NCI-H1436 treated with DMSO at 0.1 percent for 48 hours (cell line): ENCODE results near the gene LNP1.
"Not testable (repeated sequence)": the region's sequence is repeated elsewhere in the genome, so short reads cannot be mapped to it uniquely, and the experiment has no call there.

ENCODE experiments used
- DNase-seq: peaks from one replicate; lab custom pipeline; 2025; lab: John Stamatoyannopoulos, UW

LNP1 gene

DNA sequence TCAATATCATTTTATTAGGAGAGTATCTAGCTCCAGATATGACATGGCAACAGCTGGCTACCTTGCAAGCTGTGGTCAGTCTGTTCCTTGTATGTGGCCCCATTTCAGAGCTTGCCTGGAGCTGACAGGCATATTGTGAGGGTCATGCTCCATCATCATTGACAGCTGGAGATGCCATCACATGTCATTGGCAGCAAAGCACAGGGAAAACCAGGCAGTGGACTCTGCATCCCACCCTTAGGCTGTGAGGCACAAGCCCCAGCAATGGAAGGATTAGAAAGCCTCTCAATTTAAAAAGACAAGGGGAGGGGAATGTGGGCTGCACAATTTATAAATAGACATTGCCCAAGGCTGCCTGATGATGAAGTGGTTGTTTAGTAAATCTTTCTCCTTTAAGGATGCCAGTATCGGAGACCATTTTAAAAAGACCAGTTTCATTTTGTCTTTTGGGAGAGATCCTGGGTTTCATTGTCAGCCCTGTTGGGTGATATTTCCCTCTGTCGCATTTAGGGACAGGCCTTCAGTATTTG is 27.9 kb downstream of the LNP1 start:
- DNase-seq, result no peak

DNA sequence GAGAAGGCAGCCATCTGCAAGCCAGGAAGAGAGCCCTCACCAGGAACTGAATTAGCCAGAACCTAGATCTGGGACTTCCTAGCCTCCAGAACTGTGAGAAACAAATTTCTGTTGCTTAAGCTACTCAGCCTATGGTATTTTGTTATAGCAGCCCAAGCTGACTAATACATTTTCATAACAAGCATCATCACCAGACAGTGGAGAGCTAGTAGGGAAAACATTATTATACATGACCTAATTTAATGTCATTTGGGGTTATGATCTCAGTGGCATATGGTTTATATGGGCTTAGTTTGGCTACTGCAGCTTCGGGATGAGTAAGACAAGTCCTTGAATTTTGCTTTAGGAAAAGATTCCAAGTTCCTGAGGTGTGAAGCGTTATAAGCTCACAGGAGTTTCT is 35.6 kb downstream of the LNP1 start:
- no peak for DNase-seq

DNA sequence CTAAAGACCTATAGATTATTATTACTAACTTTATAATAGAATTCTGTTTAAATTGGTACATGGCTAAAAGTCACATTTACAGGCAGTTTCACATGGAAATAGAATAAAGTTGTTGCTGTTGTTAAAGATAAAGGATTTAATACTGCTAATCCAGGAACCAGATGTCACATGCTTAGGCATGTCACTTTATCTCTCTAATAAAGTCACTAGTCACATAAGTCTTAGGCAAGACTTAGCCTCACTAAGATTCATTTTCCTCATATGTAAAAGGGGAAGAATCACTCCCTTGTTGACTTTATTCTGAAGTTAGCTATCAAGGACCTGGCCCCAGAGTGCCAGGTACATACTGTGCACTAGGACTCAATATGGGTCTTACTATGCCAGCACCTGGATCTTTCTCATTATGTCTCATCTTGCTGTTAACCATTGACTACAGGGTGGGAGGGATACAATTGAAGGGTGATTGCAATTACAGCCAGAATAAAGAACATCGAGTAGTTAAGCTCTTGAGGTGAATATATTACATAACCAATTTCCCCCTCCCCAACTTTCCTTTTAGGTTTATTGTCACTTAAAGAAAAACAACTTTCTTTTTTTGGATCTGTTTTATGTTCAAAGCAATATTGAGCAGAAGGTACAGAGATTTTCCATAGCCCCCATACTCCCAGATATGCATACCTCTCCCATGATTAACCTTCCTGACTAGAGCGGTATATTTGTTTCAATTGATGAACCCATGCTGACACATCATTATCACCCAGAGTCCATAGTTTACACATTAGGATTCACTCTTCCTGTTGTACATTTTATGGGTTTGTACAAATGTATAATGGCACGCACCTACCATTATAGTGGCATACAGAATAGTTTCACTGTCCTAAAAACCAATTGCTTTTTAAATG is 36.6 kb downstream of the LNP1 start:
- DNase-seq, result no peak

DNA sequence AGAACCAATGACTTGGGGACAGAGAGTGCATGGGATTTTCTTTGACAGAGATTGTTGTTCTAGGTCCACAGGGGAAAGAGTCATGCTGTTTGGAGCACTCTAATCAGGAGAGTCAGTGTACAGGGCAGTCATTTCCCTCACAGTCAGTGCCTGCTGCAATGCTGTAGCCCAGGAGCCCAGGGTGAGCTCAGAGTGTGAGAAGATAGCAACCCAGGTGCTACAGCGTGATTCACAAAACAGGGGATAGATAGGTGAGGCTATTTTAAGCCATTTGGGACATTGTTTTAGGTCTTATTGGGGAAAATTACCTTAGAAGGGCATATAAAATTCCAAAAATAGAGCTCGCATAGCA is 37.3 kb downstream of the LNP1 start:
- DNase-seq, result no peak

DNA sequence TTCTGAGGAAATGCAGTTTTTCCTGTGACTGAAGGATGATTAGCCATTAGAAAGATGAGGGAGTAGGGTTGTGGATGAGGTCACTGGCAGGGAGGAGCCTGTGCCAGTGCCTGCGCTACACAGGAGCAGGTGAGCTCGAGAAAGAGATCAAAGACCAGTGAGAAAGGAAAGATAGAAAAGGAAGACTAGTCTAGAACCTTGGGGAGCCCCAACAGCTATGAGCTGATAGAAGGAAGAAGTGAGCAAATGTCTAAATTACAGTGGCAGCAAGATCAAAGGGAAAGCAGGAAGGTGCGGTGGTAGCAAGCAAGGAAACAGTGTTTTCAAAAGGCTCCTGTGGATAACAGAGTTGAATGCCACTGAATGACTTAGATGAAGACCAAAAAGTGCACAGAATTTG is 39.6 kb downstream of the LNP1 start:
- DNase-seq, result no peak

DNA sequence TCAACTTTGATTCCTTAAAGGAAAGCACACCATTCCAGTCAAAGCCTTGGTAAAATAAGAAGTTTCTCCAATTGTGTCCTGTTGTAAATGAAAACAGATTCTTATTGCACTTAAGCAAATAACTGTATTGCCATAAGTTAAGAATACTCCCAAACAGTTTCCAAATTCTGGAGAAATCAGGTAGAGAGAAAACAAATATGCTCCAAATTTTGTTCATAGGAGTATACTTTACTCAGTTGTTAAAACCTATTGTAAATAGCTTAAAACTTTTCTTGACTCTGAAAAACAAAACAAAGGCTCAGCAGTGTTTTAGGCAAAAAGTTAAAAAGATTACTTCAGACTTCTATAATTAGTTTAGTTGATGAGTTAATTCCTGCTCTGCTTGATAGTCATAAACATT is 42.4 kb downstream of the LNP1 start:
- DNase-seq, result no peak

DNA sequence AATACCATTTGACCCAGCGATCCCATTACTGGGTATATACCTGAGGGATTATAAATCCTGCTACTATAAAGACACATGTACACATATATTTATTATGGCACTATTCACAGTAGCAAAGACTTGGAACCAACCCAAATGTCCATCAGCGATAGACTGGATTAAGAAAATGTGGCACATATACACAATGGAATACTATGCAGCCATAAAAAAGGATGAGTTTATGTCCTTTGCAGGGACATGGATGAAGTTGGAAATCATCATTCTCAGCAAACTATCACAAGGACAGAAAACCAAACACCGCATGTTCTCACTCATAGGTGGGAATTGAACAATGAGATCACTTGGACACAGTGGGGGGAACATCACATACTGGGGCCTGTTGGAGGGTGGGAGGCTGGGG is 45.7 kb downstream of the LNP1 start:
- DNase-seq, result not testable (repeated sequence)

DNA sequence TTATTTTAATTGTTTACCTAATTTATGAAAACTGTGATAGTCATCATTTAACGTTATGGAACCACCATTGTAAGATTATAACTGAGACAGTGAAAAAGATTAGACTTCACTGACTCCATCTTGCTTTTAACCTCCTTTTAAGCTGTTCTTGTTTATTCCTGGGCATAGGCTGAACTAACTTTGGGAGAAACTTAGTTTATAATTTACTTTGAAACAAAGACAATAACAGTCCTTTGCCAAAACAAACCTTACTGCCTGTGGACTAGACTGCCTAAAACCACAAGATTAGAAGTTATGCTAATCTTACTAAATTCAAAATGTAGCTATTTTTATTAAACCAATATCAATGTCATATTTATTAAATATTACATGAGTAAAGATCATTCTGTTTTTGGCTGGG is 46.7 kb downstream of the LNP1 start:
- no peak for DNase-seq

DNA sequence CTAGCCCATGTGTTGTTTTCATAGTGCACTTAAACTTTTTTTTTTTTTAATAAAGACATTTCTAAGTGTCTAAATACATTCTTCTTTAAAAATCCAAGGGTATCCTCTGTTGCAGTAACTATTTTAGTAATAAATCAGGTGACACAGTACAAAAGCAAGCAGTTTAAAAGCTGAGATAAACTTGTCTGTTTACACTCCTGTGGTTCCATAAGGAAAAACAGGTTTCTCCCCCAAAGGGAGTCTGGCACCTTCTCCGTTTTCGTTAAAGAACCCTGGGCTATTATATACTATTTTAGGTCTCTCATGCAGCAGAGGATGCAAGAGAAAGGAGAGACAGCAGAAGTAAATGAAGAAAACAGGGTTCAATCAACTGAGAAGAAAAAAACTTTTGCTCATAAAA is 47.9 kb downstream of the LNP1 start:
- no peak for DNase-seq

DNA sequence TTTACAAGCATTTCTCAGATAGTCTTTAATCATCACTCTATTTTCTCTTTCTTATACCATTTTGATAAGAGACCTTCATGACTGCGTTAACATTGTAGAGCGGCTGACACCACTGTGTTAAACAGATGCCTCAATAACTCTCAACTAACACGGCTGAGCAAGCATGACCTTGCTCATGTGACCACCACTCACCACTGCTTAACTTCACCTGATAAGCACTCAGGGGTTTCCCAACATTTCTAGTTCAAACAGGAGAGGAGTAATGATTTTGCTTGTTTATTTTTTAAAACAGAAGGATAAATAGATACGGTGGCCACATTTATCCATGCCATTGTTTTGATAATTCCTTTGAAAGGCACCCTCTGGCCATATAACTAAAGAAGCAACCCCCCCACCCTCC is 53.3 kb downstream of the LNP1 start:
- no peak for DNase-seq

DNA sequence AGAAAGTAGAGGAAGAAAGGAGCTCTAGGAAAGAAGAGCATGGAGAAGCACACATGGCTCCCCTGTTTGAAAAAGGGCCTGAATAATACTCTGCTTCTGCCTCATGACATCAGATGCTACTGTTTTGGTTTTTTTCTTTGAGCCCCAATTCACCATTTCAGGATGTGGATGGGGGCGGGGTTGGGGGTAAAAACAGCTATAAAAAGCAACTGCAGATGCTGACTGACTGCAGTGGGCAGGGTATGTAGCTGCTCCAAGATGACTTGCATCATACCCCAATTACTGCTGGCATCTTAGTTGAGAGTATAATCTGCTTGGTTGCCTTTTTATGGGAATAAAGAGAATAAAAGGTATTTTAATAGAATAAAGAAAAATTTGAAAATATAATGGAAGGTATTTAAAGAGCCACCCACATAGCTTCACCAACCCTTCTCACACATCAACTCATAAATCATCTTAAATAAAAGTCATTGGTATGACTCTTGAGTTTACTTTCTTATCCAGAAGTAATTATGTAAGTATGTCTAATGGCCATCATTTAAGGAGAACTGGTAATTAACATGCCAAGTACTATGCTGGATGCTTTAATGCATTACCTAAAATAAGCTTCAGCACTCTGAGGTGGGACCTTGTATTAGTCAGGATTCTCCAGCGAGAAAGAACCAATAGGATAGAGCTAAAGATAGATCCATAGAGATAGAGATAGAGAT is 54.7 kb downstream of the LNP1 start:
- no peak for DNase-seq

DNA sequence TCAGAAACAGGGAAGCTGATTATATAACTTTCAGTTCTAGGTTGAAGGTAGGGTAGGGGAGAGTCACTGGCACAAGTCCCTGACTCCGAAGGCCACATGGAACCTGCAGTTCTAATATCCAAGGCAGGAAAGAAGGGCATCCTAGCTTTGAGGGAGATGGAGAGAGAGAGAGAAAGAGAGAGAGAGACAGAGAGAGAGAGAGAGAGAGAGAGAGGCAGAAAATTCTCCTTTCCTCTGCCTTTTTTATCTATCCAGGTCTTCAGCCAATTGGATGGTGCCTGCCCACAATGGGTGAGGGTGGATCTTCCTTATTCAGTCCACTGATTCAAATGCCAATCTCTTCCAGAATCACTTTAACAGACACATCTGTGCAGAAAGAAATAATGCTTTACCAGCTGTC is 55.4 kb downstream of the LNP1 start:
- DNase-seq, result no peak

DNA sequence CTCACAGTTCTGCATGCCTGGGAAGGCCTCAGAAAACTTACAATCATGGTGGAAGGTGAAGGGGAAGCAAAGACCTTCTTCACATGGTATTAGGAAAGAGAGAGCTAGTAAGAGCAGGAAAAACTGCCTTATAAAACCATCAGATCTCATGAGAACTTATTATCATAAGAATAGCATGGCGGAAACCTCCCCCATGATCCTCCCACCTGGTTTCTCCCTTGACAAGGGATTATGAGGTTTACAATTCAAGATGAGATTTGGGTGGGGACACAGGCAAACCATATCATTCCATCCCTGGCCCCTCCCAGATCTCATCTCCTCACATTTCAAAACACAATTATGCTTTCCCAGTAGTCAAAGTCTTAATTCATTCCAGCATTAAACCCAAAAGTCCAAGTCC is 56.5 kb downstream of the LNP1 start:
- DNase-seq, result no peak

DNA sequence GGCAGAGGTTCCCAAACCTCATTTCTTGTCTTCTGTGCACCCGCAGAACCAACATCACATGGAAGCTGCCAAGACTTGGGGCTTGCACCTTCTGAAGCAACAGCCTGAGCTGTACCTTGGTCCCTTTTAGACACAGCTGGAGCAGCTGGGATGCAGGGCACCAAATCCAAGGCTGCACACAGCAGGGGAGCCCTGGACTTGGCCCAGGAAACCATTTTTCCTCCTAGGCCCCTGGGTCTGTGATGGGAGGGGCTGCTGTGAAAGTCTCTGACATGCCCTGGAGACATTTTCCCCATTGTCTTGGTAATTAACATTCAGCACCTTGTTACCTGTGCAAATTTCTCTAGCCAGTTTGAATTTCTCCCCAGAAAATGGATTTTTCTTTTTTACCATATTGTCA is 57.5 kb downstream of the LNP1 start:
- DNase-seq, result no peak

DNA sequence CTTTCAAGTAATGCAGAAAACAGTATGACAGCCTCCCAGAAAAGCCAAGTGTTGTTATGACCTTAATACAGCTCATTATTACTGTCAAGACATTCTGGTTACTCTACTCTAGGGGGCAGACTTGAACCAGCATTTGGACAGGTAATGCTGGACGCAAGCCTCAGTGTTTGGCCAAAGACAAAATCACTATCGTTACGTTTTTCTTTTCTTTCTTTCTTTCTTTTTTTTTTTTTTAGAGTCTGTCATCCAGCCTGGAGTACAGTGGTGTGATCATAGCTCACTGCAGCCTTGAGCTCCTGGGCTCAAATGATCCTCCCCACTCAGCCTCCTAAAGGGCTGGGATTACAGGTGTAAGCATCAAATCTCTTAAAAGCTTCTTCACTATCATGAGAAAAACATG is 61.7 kb downstream of the LNP1 start:
- DNase-seq, result no peak

DNA sequence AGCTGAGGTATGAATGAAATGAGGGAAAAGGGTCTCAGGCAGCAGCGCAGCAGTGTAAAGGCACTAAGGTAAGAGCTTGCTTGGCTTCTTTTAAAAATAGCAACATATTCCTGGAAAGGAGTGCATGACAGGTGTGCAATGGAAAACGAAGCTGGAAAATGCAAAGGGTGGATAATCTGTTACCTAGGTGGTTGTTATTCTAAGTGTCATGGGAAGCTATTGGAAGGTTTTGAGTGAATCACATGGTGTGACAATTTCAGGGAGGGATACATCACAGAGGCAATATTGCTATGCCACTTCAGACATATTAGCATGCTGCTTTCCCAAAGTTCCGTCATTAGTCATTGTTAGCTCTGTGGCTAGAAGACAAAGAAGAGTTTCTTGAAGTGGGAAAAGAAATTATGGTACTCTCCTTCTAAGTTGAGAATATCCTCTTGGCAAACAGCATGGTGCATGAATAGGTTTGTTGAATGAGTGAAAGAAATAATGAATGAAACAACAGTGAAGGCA is 62.4 kb downstream of the LNP1 start:
- no peak for DNase-seq

DNA sequence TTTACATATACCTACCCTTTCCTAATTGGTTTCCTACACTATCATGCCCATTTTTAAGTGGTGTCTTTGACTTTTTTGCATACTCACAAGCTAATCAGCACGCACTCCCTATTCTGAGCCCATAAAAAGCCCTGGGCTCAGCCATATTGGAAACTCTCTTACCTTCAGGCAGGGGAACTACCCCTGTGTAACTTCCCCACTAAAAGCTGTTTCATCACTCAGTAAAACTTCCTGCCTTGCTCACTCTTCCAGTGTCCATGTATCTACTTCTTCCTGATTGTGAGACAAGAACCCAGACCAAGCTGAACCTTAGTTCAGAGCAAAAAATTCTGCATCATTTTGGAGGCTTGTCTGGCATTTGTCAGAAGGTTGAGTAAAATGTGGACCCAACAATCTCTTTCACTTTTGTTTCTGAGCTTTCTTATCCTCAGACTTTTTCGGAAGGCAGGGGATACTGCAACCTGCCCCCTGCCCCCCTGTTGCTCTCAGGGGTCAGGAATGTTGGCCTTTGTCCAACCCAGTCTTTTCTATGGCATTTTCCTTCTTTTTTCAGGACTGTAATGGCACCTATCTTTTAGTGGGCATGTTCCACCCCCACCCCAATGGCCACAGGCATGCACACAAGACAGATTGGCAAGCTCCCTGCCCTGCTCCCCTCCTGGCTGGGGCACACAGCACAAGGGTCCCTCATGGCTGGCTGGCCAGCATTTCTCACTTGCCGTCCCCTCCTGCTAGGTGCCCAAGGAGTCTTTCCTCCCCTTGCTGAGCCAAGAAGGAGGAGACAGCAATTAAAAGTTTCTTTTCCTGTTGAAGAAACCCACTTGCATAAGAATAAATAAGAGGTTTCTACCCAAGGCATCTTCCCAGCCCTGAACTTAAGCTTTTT is 64.8 kb downstream of the LNP1 start:
- DNase-seq, result no peak

DNA sequence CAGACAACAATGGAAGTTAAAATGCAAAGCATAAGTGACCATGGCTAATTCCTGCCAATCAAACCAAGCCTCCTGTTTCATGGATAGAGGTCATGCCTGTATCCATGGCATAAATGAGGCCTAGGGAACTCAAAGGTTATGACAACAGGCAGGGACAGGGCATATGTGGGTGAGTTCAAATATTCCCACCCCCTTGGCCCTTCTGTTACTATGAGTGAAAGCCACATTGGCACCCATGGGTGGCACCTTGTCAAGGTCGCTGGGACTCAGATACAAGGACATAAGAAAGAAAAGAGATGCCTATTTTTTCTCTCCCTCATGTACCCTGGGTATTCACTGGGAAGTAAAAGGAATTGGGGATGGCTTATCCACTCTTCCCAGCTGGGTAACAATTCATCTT is 65.8 kb downstream of the LNP1 start:
- no peak for DNase-seq

DNA sequence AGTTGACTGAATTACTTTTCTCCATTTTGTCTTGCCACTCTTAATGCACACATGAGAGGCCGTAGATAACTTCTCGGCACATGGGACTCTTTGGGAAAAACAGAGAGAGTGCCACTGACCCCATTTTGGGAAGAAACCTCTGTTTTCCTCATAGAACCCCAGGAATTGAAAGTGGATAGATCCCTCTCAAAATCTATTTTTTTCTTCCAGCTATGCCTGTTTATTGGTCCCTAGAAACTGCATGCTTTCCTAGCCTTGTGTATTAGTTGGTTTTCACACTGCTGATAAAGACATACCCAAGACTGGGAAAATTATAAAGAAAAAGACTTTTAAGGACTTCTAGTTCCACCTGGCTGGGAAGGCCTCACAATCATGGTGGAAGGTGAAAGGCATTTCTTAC is 67.3 kb downstream of the LNP1 start:
- no peak for DNase-seq

DNA sequence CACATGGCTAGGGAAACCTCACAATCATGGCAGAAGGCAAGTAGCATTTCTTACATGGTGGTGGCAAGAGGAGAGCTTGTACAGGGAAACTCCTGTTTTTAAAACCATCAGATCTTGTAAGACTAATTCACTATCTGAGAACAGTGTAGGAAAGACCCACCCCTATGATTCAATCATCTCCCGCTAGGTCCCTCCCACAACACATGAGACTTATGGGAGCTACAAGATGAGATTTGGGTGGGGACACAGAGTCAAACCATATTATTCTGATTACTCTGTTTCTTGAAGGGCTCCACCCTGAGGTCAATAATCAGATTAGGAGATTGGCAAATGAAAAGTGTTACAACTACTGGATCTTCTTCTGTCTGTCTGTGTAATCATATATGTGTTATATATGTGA is 69.6 kb downstream of the LNP1 start:
- no peak for DNase-seq

DNA sequence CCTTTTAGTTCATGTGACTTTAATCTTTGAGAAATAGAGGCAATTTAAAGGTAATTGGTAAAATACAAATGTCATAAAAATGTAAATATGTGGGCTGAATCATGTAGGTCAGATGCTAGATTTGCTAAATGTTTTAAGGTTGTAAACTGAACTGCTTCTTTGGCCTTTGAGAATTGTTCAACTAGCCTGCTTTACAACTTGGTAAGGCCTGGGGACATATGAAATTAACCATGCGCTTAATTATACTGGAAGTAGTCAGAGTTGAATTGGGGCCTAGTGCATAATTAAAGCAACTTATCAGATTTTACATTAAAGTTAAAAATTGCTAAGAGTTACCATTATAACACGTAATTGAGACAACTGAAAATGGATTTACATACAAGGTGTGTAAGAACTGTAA is 70.1 kb downstream of the LNP1 start:
- no peak for DNase-seq

DNA sequence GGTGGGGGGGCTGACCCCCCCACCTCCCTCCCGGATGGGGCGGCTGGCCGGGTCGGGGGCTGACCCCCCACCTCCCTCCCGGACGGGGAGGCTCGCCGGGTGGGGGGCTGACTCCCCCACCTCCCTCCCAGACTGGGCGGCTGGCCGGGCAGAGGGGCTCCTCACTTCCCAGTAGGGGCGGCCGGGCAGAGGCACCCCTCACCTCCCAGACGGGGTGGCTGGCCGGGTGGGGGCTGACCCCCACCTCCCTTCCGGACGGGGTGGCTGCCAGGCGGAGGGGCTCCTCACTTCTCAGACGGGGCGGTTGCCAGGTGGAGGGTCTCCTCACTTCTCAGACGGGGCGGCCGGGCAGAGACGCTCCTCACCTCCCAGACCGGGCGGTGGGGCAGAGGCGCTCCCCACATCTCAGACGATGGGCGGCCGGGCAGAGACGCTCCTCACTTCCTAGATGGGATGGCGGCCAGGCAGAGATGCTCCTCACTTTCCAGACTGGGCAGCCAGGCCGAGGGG is 76.6 kb downstream of the LNP1 start:
- not testable (repeated sequence) for DNase-seq
